ENCODE results near the gene PLPP1.

- TF ChIP-seq CTCF (IDR thresholded peaks at IDR 0.05; ENCODE audit: insufficient read depth, low read length) (no peak), GABPA (IDR thresholded peaks at IDR 0.05; ENCODE audit: low read depth) (no peak)
Measured at GRCh38 chr5:55564721-55565120, 30.0 kb upstream of the PLPP1 start.
